Measurements from ENCODE around the gene MPZL3.
"Not testable (repeated sequence)": the region's sequence is repeated elsewhere in the genome, so short reads cannot be mapped to it uniquely, and the experiment has no call there.

Gene MPZL3

DNA sequence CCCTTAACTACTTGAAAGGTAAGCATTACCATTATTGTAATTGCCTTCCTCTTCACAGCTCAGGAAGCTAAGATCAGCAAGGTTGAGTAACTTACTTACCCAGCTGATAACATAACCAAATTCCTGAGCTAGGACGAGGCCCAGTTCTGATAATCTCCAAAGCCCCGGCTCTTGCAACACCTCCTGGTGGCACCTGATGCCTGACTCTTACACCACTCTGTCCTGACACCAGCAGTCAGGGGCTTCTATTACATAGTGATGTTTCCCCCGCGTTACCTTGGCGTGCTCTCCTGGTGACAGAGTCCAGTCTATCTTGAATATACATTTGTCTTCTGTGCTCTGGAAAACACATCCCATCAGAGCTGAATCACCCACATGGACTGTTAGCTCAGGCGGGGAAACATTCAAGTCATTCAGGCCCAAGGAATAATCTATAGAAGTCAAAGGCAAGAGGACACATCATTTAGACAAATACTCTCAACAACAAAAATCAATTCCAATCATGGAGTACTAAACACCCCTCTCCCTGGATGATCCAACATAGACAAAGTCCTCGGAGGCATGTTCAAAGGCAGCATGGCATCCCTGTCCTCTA lies 39.9 kb downstream of the MPZL3 start:
- DNase-seq (ENCODE audit: low spot score): no peak

DNA sequence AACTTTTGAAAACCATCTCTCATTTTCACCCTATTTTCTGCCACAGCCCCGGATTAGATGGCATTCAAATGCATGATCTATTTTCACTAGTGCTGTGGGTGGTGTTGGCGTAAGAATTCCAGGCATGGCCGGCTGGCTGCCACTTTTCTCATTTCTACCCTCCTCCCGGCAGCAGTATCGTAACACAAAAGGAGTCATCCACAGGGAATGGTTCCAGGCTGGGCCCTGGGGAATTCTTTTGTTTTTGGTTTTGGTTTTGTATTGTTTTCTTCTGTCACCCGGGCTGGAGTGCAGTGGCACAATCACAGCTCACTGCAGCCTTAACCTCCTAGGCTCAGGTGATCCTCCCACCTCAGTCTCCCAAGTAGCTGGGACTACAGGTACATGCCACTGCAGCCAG lies 41.2 kb downstream of the MPZL3 start:
- no peak for DNase-seq (ENCODE audit: low spot score)

DNA sequence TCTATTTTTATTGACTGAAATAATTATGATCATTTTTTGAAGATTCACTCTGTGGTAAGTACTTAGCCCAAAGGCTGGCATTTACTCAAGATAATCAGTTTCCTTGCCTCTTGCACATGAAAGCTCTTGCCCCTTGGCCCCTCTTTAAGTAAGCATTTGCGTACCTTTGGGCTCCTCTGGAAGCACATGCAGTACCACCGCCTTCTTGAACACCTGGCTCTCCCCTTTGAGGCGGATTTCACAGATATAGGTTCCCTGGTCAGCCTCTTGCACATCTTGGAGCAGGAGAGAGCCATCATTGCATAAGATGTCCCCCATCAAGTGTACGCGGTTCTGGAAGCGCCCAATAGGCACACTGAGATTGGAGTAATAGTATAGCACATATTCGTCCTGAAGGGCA lies 41.8 kb downstream of the MPZL3 start:
- no peak for DNase-seq (ENCODE audit: low spot score)

DNA sequence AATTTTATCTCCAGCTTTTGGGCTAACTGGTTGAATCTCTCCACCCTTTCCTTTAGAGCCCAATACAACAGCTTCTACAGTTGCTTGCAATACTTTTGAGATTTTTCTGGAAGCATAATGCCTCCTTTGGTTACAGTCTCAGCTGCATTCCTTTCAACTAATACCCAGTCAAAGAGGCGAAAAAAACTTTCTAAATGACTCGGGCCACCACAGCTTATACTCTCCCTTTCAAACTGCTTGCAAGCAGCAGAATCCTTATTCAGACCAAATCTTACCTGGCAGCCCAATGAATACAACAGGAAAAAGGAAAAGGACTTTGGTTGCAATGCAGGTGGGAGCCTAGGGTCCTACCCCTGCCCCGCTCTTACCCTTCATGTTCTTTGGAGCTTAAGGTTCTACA lies 43.1 kb downstream of the MPZL3 start:
- DNase-seq (ENCODE audit: low spot score): no peak

DNA sequence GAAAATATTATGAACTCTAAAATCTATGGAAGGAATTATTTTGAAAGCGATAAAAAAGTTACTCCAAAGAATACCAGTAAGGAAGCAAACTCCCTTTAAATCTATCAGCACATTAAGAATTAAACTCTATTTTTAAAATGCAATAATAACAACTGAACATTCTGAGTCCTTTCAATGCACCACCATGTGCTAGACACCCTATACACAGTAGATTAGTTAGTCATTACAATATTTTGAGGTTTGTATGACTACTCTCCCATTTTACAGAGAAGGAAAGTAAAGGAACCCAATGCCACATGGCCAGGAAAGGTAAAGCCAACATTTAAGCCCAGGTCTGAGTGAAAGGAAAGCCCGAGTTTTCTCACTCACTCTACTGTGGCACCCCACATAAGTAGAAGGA lies 45.1 kb downstream of the MPZL3 start:
- DNase-seq (ENCODE audit: low spot score): no peak

DNA sequence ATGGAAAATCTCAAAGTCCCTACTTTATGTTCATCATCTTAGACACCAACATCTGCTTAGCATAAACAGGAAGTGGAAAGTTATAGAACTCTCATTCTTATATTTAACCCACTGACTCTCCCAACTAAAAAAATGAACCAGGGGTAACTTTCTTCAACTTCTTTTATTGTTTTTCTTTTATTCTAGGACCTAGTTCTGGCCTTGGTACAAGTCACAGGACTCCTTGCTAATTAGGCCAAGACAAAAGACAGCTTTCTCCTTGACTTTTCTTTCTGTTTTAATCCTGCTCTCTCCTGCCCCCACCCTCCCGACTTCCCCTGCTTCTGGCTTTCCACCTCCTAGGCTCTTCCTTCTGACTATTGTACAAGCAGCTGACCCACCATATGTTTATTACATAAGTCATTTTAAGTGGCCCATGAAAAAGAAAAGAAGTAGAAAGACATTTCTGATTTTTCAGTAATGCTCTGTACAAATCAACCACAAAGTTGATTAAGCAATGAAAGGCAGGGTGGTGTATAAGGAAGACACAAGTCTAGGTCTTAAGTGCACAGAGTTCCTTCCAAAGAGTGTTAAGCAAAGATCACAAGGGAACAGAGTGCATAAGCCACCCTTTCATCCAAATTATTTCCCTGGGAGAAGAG lies 45.7 kb downstream of the MPZL3 start:
- no peak for DNase-seq (ENCODE audit: low spot score)

DNA sequence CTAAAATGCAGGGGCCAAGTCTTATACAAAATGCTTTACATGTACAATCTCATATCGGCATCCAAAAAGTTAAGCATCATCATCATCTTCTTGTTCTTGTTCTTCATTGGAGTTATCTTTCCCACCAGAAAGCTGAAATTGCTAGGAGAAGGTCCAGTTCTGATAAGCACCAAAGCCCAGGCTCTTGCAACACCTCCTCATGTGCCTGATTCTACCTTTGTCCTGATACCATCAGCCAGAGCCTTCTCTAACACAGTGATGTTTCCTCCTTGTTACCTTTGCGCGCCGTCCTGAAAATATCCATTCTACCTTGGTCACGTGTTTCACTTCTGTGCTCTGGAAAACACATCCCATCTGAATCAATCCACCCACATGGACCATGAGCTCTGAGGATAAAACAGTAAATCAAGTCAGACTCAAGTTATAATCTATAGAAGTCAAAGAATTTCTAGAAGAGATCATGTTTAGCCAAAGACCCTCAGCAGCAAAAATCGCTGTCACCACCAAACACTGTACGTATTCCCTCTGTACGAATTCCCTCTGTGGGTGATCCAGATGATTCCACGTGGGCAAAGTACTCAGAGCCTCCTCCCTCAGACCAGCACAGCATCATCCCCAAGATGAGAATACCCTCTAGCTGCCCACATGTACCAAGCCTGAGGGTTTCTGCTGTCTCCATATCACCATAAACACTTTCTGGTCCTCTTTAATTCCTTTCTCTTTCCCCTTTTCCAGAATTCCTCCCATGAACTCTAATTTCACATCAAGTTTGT lies 46.4 kb downstream of the MPZL3 start:
- DNase-seq (ENCODE audit: low spot score): no peak

DNA sequence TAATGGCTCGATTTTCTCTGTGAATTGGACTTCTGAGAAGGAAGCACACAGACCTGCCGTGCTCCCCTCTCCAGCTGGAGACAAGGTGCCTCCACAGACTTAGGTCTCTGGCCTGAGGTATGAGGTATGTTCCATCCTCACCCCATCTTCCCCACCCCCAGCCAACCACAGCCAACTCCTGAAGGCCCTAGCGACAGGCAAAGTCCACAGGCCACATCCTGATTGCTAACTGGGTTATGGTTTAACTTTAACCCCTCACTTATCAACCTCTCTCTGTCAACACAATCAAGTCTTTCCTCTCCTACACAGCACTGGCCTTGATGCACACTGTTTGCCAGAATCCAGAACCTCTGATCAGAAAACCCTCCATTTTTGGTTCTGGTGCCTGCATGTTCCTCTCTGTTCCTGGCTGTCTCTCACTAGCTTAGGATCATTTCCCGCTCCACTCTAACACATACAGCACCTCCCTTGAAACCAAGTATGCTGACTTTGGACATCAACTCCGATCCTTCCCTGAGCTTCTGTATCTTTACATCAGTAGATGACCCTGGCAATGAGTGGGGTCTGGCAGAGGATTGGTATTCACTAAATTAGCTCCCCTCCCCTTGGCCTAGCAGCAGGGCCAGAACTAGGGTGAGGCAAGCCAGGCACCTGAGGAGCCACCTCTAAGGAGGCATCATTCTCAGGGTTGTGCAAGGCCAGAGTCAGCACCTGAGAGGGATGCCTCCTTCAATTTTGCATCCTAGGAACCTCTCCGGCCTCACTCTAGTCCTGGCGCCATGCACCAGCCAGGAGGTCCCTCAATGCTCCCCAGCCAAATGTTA lies 49.4 kb downstream of the MPZL3 start:
- DNase-seq (ENCODE audit: low spot score): no peak

DNA sequence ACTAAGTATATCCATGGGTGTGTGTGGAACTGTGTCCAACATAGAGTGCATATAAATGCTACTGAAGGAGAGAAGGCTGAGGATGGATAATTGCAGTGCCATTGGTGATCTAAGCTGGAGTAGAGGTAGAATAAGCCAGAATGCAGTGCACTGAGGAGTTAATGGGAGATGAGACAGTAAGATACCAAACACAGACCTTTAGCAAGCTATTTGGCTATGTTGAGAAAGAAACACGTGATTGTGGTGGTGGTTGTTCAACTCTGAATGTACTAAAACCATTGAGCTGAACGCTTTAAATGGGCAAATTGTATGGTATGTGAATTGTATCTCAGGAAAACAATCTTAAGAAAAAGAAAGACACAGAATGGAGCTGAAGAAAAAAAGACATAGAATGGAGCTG lies 50.2 kb downstream of the MPZL3 start:
- no peak for DNase-seq (ENCODE audit: low spot score)

DNA sequence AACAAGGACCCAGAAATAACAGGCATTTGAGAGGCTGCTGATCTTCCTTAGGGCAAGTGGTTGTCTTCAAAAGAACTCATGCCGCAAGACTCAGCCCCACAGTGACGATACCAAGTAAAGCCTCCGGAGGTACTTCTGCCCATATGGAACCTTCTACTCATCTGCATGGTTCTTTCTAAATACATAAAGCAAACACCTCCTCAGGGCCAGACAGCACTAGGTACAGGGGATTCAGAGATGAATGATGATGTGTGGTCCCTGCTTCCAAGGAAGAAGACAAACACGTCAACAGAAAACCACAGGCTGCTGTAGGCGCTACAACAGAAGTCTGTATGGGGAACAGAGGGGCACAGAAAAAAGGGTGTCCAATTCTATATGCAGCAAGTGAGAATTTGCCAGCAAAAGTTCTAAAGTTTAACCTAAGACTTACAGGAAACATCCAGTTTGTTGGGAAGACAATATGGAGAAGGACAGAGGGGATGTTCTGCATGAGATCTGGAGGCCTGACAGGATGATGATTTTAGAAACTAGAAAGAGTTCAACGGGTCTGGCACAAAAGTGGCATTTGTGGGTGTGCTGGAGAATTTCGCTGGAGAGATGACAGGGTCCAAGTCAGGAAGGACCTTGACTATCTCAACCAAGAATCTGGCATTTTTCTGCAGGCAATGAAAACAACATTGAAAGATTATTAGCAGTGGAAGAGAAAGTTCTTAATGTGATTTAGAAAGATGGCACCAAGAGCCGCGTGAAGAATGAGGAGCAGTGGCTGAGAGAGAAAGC lies 51.1 kb downstream of the MPZL3 start:
- no peak for DNase-seq (ENCODE audit: low spot score)

DNA sequence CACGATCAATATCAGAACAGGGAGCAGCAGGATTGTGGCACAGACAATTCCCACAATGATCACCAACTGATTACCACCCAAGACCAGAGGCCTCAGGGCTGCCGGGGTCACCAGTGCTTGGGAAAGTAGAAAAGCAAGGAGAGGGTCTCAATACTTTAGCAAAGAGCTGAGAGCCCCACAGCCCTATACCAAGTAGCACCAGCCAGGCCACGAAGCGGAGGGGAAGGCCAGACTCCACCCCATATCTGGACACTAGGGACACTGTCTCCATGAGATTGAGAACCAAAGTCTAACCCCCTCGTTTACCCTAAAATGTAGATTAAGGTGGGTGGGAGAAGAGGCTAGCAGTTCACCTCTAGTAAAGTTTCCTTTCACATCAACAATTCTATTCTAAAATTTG lies 51.7 kb downstream of the MPZL3 start:
- no peak for DNase-seq (ENCODE audit: low spot score)

DNA sequence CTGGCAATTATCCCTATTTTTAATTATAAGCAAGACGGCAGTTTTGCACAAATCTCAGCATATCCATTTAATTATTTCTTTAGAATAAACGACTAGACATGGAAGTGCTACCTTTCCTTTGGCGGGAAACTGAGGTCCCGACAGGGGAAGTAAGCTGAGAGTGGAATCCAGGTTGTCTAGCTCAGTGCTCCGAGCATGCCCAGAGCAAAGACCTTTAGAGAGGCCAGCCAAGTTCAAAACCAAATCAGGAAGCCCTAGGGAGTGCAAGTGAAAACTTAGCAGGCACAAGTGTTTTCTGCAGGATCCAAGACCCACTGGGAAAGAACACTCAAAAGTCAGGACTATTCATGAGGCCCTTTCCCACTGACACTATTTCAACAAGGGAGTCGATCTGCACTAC lies 53.0 kb downstream of the MPZL3 start:
- DNase-seq (ENCODE audit: low spot score): no peak

DNA sequence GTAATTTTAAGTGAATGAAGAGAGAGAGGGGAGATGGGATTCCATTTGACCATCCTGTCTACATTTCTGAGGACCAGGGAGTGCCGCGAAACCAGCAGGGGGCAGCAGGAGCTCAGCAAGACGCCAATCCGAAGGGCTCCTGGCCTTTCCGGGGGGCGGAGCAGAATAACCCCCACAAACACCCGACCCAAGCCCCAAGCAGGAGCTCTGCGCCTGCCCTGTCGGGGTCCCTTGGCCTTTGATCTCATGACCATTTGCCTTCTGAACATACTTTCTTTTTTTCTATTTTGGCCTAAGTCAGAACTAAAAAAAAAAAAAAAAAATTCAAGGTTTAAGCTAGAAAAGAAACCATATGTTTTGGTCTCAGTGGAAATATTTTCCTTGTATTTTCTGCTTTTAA lies 53.8 kb downstream of the MPZL3 start:
- peak; percentile 77 for DNase-seq (ENCODE audit: low spot score)

DNA sequence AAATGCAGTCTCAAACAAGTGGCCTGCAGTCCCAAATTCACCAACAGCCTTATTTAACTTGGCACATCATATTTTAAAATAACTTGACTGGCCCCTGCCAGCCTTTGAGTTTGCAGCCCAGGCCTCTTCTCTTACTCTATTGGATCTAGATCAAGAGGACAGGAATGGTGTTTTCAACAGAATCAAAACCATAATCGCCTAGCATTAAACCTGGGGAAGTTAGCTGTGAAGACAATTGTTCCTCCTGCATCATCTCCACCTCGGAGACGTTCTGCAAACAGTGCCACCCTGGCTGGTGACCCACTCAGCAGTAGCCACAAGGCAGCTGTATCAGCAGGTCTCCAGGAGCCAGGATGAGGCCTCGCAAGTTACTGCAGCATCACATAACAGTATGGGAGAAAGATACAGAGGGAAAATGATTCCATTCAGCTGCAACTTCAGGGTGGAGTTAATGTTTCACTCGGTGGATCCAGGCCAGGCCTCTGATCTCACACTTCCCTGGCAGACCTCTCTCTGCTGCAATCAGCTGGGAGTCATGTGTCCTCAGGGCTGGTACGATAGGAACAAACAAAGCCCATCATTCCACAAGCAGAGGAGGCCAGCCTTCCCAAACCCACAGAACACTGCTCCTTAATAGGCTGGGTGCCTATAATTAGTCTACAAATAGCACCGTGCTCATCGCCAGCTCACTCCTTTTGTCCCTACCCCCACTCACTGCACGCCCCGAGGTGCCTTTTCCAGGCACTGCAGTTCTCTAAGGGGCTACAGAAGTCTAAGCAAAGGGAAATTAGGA lies 57.1 kb downstream of the MPZL3 start:
- peak; percentile 71 for DNase-seq (ENCODE audit: low spot score)

DNA sequence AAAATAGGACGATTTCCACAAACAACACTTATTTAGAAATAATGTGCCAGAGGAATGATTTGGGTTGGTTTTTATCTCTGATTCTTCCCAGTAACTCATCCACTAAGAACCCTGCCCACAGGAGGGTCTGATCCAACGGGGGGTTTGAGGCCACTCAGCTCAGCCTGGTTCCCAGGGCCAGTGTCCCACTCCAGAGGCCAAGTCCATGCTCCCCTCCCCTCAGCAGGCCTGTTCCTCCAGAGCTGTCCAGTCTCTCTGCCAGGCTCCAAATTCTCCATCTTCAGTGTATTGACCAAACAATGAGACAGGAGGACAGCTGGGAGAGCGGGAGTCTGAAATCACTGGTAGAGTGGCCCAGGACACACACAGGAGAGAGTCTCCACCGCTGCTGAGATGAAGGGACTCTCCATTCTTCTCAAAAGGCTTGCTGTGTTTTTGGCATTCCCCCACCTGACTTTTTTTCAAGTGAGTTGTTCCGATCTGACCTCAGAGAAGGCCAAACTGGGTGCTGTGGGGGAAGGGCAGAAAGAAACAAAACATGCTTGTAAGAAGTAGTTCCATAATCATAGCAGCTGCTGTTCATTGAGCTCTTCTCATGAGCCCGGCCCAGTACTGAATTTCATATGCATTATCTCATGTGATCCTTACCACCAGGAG lies 58.1 kb downstream of the MPZL3 start:
- no peak for DNase-seq (ENCODE audit: low spot score)

DNA sequence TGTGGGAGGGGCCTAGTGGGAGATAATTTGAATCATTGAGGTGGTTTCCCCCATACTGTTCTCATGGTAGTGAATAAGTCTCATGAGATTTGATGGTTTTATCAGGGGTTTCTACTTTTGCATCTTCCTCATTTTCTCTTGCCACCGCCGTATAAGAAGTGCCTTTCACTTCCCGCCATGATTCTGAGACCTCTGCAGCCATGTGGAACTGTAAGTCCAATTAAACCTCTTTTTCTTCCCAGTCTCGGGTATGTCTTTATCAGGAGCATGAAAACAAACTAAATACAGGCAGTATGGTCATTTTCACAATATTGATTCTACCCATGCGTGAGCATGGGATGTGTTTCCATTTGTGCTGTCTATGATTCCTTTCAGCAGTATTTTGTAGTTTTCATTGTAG lies 59.3 kb downstream of the MPZL3 start:
- not testable (repeated sequence) for DNase-seq (ENCODE audit: low spot score)

DNA sequence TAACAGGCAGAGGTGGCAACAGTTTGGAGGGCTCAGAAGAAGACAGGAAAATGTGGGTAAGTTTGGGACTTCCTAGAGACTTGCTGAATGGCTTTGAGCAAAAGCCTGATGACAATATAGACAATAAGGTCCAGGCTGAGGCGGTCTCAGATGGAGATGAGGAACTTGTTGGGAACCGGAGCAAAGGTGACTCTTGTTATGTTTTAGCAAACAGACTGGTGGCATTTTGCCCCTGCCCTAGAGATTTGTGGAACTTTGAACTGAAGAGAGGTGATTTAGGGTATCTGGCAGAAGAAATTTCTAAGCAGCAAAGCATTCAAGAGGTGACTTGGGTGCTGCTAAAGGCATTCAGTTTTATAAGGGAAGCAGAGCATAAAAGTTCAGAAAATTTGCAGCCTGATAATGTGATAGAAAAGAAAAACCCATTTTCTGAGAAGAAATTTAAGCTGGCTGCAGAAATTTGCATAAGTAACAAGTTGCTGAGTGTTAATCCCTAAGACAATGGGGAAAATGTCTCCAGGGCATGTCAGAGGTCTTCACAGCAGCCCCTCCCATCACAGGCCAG lies 61.1 kb downstream of the MPZL3 start:
- DNase-seq (ENCODE audit: low spot score): not testable (repeated sequence)

DNA sequence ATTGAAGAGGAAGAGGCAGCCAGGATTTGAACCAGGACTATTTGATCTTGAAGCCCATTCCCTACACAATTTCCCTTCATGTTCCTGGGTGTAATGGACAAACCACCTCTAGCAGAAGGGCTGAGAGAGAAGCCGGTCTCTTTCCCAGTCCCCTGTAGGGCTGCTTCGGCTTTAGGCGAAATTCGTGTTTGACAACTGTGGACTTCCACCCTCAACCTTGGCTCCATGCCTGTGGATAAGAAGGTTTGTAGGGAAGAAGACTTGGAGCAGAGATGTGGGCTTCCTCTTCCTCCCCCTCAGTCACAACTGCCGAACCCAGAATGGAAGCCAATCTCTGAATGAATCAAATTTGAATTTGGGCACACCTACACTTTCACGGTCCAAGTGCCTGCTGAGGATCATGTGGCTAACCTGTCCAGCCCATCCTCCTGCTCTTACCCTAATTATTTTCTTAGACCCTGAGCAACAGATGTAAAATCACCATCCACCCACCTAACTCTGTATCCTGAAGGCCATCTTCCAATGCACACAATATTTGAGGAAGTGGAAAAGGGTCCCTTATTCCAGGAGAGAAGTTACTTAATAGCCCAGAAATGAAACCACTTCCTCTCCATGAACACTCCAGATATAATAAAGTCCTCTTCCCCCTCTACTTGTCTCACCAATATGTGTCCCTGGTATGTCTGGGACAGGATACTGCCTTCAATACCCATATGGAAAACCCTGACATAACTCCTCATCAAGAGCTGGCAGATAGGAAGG lies 65.6 kb downstream of the MPZL3 start:
- DNase-seq (ENCODE audit: low spot score): no peak

Measured in AG08396 (cell line).